DND-41 (cell line): Measurements from ENCODE around the gene IBTK.

Experiments used
- ATAC-seq: fragments of 200-7000 bp; cut with Tn5 transposase; 3 replicates; pipeline ENCODE4 v1.9.1; 2021; ENCODE audit warnings: low read depth; ENCODE audit not compliant: insufficient read depth
- DNase-seq: peaks from one replicate; pipeline ENCODE4 v3.0.0-alpha.2; 2020
- H2AFZ ChIP-seq: 2 replicates; pipeline ENCODE4 v1.6.0; 2012; ENCODE audit warnings: low read depth, low read length
- H3K27ac ChIP-seq: 2 replicates; pipeline ENCODE4 v1.5.1; 2012; ENCODE audit warnings: low read length, inconsistent platforms
- H3K27me3 ChIP-seq: fragments of 200-600 bp; sonication (generic); 2 replicates; pipeline ENCODE4 v1.6.0; 2012; ENCODE audit warnings: low read length, mild to moderate bottlenecking, inconsistent platforms; ENCODE audit not compliant: insufficient read depth, poor library complexity
- H3K36me3 ChIP-seq: 2 replicates; pipeline ENCODE4 v1.5.1; 2012; ENCODE audit warnings: low read length, inconsistent platforms; ENCODE audit not compliant: insufficient read depth
- H3K4me1 ChIP-seq: 2 replicates; pipeline ENCODE4 v1.5.1; 2012; ENCODE audit warnings: mild to moderate bottlenecking, low read length; ENCODE audit not compliant: insufficient read depth
- H3K4me2 ChIP-seq: 2 replicates; pipeline ENCODE4 v1.6.0; 2012; ENCODE audit warnings: mild to moderate bottlenecking, moderate library complexity, low read length, inconsistent platforms; ENCODE audit not compliant: insufficient read depth
- H3K4me3 ChIP-seq, 2 experiments: fragments of 200-600 bp in 1 of 2; shearing (Covaris generic) in 1 of 2; 2 replicates each; pipeline ENCODE4 v1.5.1; 2012 to 2016; ENCODE audit warnings: inconsistent platforms in 2 of 2, low read length in 2 of 2, mild to moderate bottlenecking in 2 of 2, low read depth in 1 of 2, moderate library complexity in 1 of 2
- H3K79me2 ChIP-seq: 2 replicates; pipeline ENCODE4 v1.6.0; 2012; ENCODE audit warnings: low read length, inconsistent platforms; ENCODE audit not compliant: insufficient read depth
- H3K9ac ChIP-seq: 2 replicates; pipeline ENCODE4 v1.6.0; 2012; ENCODE audit warnings: low read depth, mild to moderate bottlenecking, inconsistent platforms, low read length, moderate library complexity
- H3K9me3 ChIP-seq: 2 replicates; pipeline ENCODE4 v1.5.1; 2012; ENCODE audit warnings: low read length, moderate library complexity, mild to moderate bottlenecking, inconsistent platforms; ENCODE audit not compliant: insufficient read depth, severe bottlenecking
- H4K20me1 ChIP-seq: 2 replicates; pipeline ENCODE4 v1.6.0; 2012; ENCODE audit warnings: low read length; ENCODE audit not compliant: insufficient read depth
- CTCF ChIP-seq: IDR thresholded peaks from 2 replicates; pipeline ENCODE4 v1.5.1; 2012; ENCODE audit warnings: borderline replicate concordance, low read length, moderate library complexity, mild to moderate bottlenecking; ENCODE audit not compliant: poor library complexity, severe bottlenecking; ENCODE audit errors: extremely low read depth
- EZH2 ChIP-seq: IDR thresholded peaks from 3 replicates; pipeline ENCODE4 v1.6.1; 2012; ENCODE audit warnings: borderline replicate concordance, low read depth, mild to moderate bottlenecking, moderate library complexity, low read length, inconsistent platforms; ENCODE audit not compliant: severe bottlenecking

IBTK gene

GRCh38 chr6:82178077-82178758, 69.3 kb downstream of the IBTK start:
- ATAC-seq (0 out of 3 replicates have a peak, but pooled peaks have one; percentile 48), DNase-seq (no peak)
- H3K9ac ChIP-seq = no peak overlapping the region
- H3K4me1 ChIP-seq = no peaks in the 10 kb centered on the region
- no peaks in the 10 kb centered on the region for H3K79me2 ChIP-seq
- H4K20me1 ChIP-seq = no peaks in the 10 kb centered on the region
- no peak overlapping the region for H2AFZ ChIP-seq
- no peaks in the 10 kb centered on the region for H3K27me3 ChIP-seq
- H3K27ac ChIP-seq = no peak overlapping the region
- no peak overlapping the region for H3K4me3 ChIP-seq
- peaks cover 58% of the 10 kb centered on the region for H3K36me3 ChIP-seq
- TF ChIP-seq EZH2 = no peak
- TF ChIP-seq CTCF = peak; percentile 38
- H3K4me2 ChIP-seq = no peak overlapping the region
- no peaks in the 10 kb centered on the region for H3K9me3 ChIP-seq

GRCh38 chr6:82176616-82177015, 70.9 kb downstream of the IBTK start:
- no peak for DNase-seq
- H3K4me2 ChIP-seq = no peak overlapping the region

GRCh38 chr6:82172594-82172993, 75.0 kb downstream of the IBTK start:
- Histone ChIP-seq H3K79me2 (no peaks in the 10 kb centered on the region), H3K36me3 (peaks cover 61% of the 10 kb centered on the region), H3K9me3 (no peaks in the 10 kb centered on the region), H3K4me1 (no peaks in the 10 kb centered on the region), H3K4me2 (no peak overlapping the region), H3K4me3 (no peak overlapping the region), H4K20me1 (no peaks in the 10 kb centered on the region), H2AFZ (no peak overlapping the region), H3K9ac (no peak overlapping the region), H3K27ac (no peak overlapping the region), H3K27me3 (no peaks in the 10 kb centered on the region)
- ATAC-seq (no peak), DNase-seq (no peak)
- no peak for TF ChIP-seq CTCF
- no peak for TF ChIP-seq EZH2

More at GRCh38 chr6:82176616-82177015, 70.9 kb downstream of the IBTK start:
- no peak overlapping the region for H3K9ac ChIP-seq
- H3K79me2 ChIP-seq = no peaks in the 10 kb centered on the region
- H4K20me1 ChIP-seq = no peaks in the 10 kb centered on the region
- no peaks in the 10 kb centered on the region for H3K9me3 ChIP-seq
- no peaks in the 10 kb centered on the region for H3K4me1 ChIP-seq
- H3K36me3 ChIP-seq = peaks cover 60% of the 10 kb centered on the region
- H2AFZ ChIP-seq = no peak overlapping the region
- no peak overlapping the region for H3K27ac ChIP-seq
- H3K27me3 ChIP-seq = no peaks in the 10 kb centered on the region
- no peak overlapping the region for H3K4me3 ChIP-seq
- no peak for ATAC-seq
- TF ChIP-seq CTCF (no peak), EZH2 (no peak)
